Neural cell (in vitro differentiated cells): ENCODE measurements around the gene CYB5B. TPM values are rescaled to one million over a fixed set of nuclear protein-coding genes. Genes with fewer than 3 reads are reported as not detected.

Experiments
- H2AFZ ChIP-seq: fragments of 200-600, 300-800 bp; sonication (generic), shearing (Covaris generic); 2 replicates; pipeline ENCODE4 v1.6.0; 2014; ENCODE audit warnings: low read depth, mild to moderate bottlenecking, antibody characterized with exemption, low read length, moderate library complexity
- H3F3A ChIP-seq: fragments of 200-600 bp; shearing (Covaris generic); 2 replicates; pipeline ENCODE4 v1.6.1; 2016; ENCODE audit warnings: mild to moderate bottlenecking, moderate library complexity, mixed read lengths, antibody characterized with exemption, low read length; ENCODE audit not compliant: insufficient read depth, poor library complexity, severe bottlenecking
- H3K27ac ChIP-seq: fragments of 200-600, 300-800 bp; sonication (generic), shearing (Covaris generic); 2 replicates; pipeline ENCODE4 v1.5.1; 2014; ENCODE audit warnings: mild to moderate bottlenecking, low read length, moderate library complexity
- H3K27me3 ChIP-seq: fragments of 300-800, 200-600 bp; sonication (generic), shearing (Covaris generic); 2 replicates; pipeline ENCODE4 v1.6.0; 2014; ENCODE audit warnings: mild to moderate bottlenecking, low read depth, low read length, moderate library complexity; ENCODE audit not compliant: insufficient read depth
- H3K36me3 ChIP-seq: fragments of 300-800, 200-600 bp; sonication (generic), shearing (Covaris generic); 2 replicates; pipeline ENCODE4 v1.5.1; 2014; ENCODE audit warnings: mild to moderate bottlenecking, antibody characterized with exemption, low read length, moderate library complexity; ENCODE audit not compliant: insufficient read depth
- H3K4me2 ChIP-seq: fragments of 300-800, 200-600 bp; sonication (generic), shearing (Covaris generic); 2 replicates; pipeline ENCODE4 v1.6.0; 2014; ENCODE audit warnings: mild to moderate bottlenecking, low read length
- H3K4me3 ChIP-seq: fragments of 300-800, 200-600 bp; sonication (generic), shearing (Covaris generic); 2 replicates; pipeline ENCODE4 v1.5.1; 2014; ENCODE audit warnings: mild to moderate bottlenecking, low read length, moderate library complexity
- H3K79me2 ChIP-seq: fragments of 200-600 bp; shearing (Covaris generic); replicated peaks from 2 replicates; pipeline ENCODE4 v1.6.0; 2014; ENCODE audit warnings: mild to moderate bottlenecking, low read length, moderate library complexity; ENCODE audit not compliant: insufficient read depth
- H3K9ac ChIP-seq: fragments of 300-800, 200-600 bp; sonication (generic), shearing (Covaris generic); 2 replicates; pipeline ENCODE4 v1.6.1; 2016; ENCODE audit warnings: mild to moderate bottlenecking, low read length, mixed read lengths
- H3K9me2 ChIP-seq: fragments of 200-600 bp; shearing (Covaris generic); 2 replicates; pipeline ENCODE4 v1.6.1; 2016; ENCODE audit warnings: mild to moderate bottlenecking, low read length, mixed read lengths; ENCODE audit not compliant: insufficient read depth
- H3K9me3 ChIP-seq: fragments of 200-600, 300-800 bp; sonication (generic), shearing (Covaris generic); 2 replicates; pipeline ENCODE4 v1.6.1; 2016; ENCODE audit warnings: mild to moderate bottlenecking, mixed run types, low read length, moderate library complexity, mixed read lengths
- H4K20me1 ChIP-seq: fragments of 200-600 bp; shearing (Covaris generic); 2 replicates; pipeline ENCODE4 v1.6.1; 2016; ENCODE audit warnings: mild to moderate bottlenecking, mixed run types; ENCODE audit not compliant: insufficient read depth
- CTCF ChIP-seq: fragments of 450-650 bp; IDR thresholded peaks from 2 replicates; pipeline ENCODE4 v1.5.1; 2014; ENCODE audit warnings: antibody characterized with exemption, mild to moderate bottlenecking, moderate library complexity; ENCODE audit not compliant: poor library complexity, severe bottlenecking
- EP300 ChIP-seq: fragments of 450-650 bp; conservative IDR thresholded peaks from 2 replicates; pipeline ENCODE4 v1.6.1; 2014; ENCODE audit warnings: antibody characterized with exemption, mild to moderate bottlenecking, moderate library complexity; ENCODE audit not compliant: poor library complexity, severe bottlenecking
- EZH2 ChIP-seq: fragments of 200-600, 300-800 bp; shearing (Covaris generic), sonication (generic); IDR thresholded peaks from 2 replicates; pipeline ENCODE4 v1.6.1; 2014; ENCODE audit warnings: antibody characterized with exemption, low read length, borderline replicate concordance, mild to moderate bottlenecking; ENCODE audit not compliant: insufficient read depth, poor library complexity, severe bottlenecking
- MXI1 ChIP-seq: fragments of 450-650 bp; conservative IDR thresholded peaks from 2 replicates; pipeline ENCODE4 v1.6.1; 2014; ENCODE audit warnings: antibody characterized with exemption, mild to moderate bottlenecking; ENCODE audit not compliant: poor library complexity, severe bottlenecking
- POLR2AphosphoS5 ChIP-seq: IDR thresholded peaks from 2 replicates; pipeline ENCODE4 v1.6.1; 2012
- RAD21 ChIP-seq: fragments of 450-650 bp; conservative IDR thresholded peaks from 2 replicates; pipeline ENCODE4 v1.6.1; 2014; ENCODE audit warnings: antibody characterized with exemption, mild to moderate bottlenecking, moderate library complexity
- REST ChIP-seq: IDR thresholded peaks from 2 replicates; pipeline ENCODE4 v1.6.1; 2012; ENCODE audit warnings: borderline replicate concordance
- SMC3 ChIP-seq: fragments of 450-650 bp; conservative IDR thresholded peaks from 2 replicates; pipeline ENCODE4 v1.6.1; 2014; ENCODE audit warnings: antibody characterized with exemption, mild to moderate bottlenecking, moderate library complexity; ENCODE audit not compliant: poor library complexity
- TAF1 ChIP-seq: IDR thresholded peaks from 2 replicates; pipeline ENCODE4 v1.6.1; 2012; ENCODE audit warnings: low read depth
- polyA plus RNA-seq: library from polyadenylated mRNA; depleted of rRNA; stranded (reverse); fragments of >200 nt; gene quantifications from 2 replicates; pipeline ENCODE4 v1.2.3, GENCODE V29; 2014

CYB5B gene
- polyA plus RNA-seq, 1 donor from 2014 or later: 70.4 TPM

DNA sequence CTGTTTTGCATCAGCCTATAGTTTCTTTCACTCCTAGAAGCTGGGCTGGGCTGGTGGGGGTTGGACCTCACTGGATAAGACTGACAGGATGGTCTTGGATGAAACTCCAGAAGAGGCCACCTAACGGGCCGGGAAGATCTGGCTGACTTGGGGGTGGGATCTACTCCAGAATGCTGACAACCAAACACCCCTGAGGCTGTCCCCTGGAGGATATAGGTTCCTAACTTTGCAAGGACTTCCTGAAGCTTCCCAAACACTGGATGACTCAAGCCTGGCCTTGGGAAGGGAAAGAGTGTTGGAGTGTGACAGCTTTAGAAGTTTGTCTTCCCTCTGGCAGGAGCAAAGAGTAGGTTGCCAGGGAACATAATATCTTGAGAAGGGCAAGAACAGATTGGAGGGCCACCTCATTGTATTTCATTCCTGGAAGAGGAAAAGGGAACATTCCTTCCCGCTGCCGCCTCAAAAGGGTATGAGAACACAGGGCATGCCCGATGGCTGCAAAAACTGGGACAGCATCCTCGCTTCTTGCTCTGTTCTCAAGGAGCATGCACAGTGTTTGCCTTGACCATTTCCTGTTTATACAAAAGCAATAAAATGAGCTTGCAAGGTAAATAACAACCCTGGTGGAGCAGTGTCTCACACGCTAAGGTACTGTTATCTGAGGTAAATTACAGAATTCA lies 6.8 kb upstream of the CYB5B start:
- Histone ChIP-seq H3K9ac (no peak overlapping the region), H3K9me2 (no peaks in the 10 kb centered on the region), H3K36me3 (no peaks in the 10 kb centered on the region), H2AFZ (no peak overlapping the region), H3K79me2 (no peaks in the 10 kb centered on the region), H3K4me2 (no peak overlapping the region), H3K9me3 (no peaks in the 10 kb centered on the region), H3K4me3 (no peak overlapping the region), H4K20me1 (no peaks in the 10 kb centered on the region), H3K27ac (no peak overlapping the region), H3F3A (no peaks in the 10 kb centered on the region), H3K27me3 (no peaks in the 10 kb centered on the region)
- TF ChIP-seq EZH2: no peak
- no peak for TF ChIP-seq POLR2AphosphoS5
- no peak for TF ChIP-seq CTCF
- no peak for TF ChIP-seq EP300
- no peak for TF ChIP-seq TAF1
- no peak for TF ChIP-seq RAD21

GRCh38 chr16:69419956-69420355 lies 4.5 kb upstream of the CYB5B start:
- Histone ChIP-seq H3K79me2 (peaks cover 1% of the 10 kb centered on the region), H3K9me3 (no peaks in the 10 kb centered on the region), H2AFZ (no peak overlapping the region), H3K36me3 (no peaks in the 10 kb centered on the region), H3K9ac (no peak overlapping the region), H3K27ac (no peak overlapping the region), H3K4me2 (no peak overlapping the region), H3K27me3 (no peaks in the 10 kb centered on the region), H3F3A (no peaks in the 10 kb centered on the region), H4K20me1 (no peaks in the 10 kb centered on the region), H3K4me3 (no peak overlapping the region), H3K9me2 (no peaks in the 10 kb centered on the region)
- no peak for TF ChIP-seq CTCF
- TF ChIP-seq EZH2: no peak
- no peak for TF ChIP-seq POLR2AphosphoS5
- TF ChIP-seq SMC3: no peak
- no peak for TF ChIP-seq MXI1
- no peak for TF ChIP-seq TAF1
- no peak for TF ChIP-seq REST
- no peak for TF ChIP-seq RAD21
- no peak for TF ChIP-seq EP300
